Peyer's patch (tissue), 4 donors: ENCODE data around the gene KRTAP10-8. TPM values are rescaled to one million over a fixed set of nuclear protein-coding genes. Genes with fewer than 3 reads are reported as not detected.
"Not testable (repeated sequence)": the region's sequence is repeated elsewhere in the genome, so short reads cannot be mapped to it uniquely, and the experiment has no call there.

Experiments
- DNase-seq, 3 donors: peaks; one replicate each; pipeline ENCODE4 v3.0.0-alpha.2; 2017 to 2019
- H3K27ac ChIP-seq, 4 donors: fragments of 200-600 bp; sonication (generic); one replicate each; pipeline ENCODE4 v1.5.1; 2016 to 2019
- H3K27me3 ChIP-seq, 2 donors: fragments of 200-600 bp; sonication (generic); one replicate each; pipeline ENCODE4 v1.5.1; 2019
- H3K36me3 ChIP-seq, 3 donors: fragments of 200-600 bp; sonication (generic); one replicate each; pipeline ENCODE4 v1.5.1; 2016 to 2019
- H3K4me1 ChIP-seq, 4 donors: fragments of 200-600 bp; sonication (generic); one replicate each; pipeline ENCODE4 v1.5.1; 2016 to 2019
- H3K4me3 ChIP-seq, 4 donors: fragments of 200-600 bp; sonication (generic); 1 replicate in 3 of 4; 2 replicates in 1 of 4; pipeline ENCODE4 v1.5.1; 2016 to 2019; ENCODE audit warnings: mild to moderate bottlenecking in 1 of 4
- H3K9me3 ChIP-seq, 4 donors: fragments of 200-600 bp; sonication (generic); one replicate each; pipeline ENCODE4 v1.5.1; 2016 to 2019; ENCODE audit warnings: mild to moderate bottlenecking in 1 of 4
- POLR2A ChIP-seq, 2 donors: fragments of 450-650 bp; IDR thresholded peaks; one replicate each; pipeline ENCODE4 v1.5.1; 2017; ENCODE audit warnings: antibody characterized with exemption in 2 of 2, mild to moderate bottlenecking in 2 of 2, moderate library complexity in 2 of 2
- total RNA-seq, 4 donors: library from RNA; depleted of rRNA; stranded (reverse); fragments of >200 nt; gene quantifications; one replicate each; pipeline ENCODE4 v1.1.0, GENCODE V29; 2016
- TF ChIP-seq, protein P1 (sequence below), 6 experiments: fragments of 450-650 bp in 4 of 6; fragments of 200-600 bp in 2 of 6; sonication (generic) in 1 of 6; IDR thresholded peaks; one replicate each; pipeline ENCODE4 v1.5.1; 2017 to 2019; ENCODE audit warnings: antibody characterized with exemption in 6 of 6, mild to moderate bottlenecking in 3 of 6, moderate library complexity in 1 of 6

Gene KRTAP10-8
- total RNA-seq, 4 donors from 2014 or later = not detected

DNA sequence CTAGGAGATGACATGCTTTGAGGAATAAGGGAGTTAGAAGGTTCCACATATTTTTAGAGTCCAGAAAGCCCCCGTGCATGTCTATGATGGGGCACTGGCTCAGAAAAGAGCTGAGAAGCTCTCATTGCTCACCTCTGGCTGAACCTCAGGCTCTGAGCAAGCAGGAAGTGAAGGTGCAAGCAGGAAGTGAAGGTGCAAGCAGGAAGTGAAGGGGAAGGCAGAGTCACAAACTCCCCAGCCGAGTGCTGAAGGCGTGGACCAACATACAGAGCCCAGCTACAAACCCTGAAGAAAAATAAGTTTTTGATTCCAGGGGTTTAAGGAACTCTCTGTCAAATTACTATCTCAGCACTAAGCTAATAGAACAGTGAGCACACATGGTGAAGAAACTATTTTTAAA lies 7.0 kb downstream of the KRTAP10-8 start:
- peak in 2 of 3 donors; percentile 52 to 71 for DNase-seq

DNA sequence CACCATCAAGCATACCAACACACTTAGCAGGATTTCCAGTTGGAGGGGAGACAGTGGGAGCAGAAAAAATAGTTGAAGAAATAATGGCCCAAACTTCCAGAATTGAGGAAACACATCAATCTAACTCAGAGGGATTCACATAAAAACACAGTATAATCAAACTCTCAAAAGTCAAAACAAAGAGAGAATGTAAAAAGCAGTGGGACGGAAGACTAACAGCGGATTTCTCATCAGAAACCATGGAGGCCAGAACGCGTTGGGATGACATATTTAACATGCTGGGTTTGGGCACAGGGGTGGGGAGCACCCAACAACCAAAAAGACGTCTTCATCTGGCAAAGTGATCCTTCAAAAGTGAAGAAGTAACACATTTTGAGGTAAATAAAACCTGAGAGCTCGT lies 8.0 kb downstream of the KRTAP10-8 start:
- Histone ChIP-seq H3K4me3 (no peak overlapping the region), H3K27me3 (no peaks in the 10 kb centered on the region), H3K4me1 (no peaks in the 10 kb centered on the region), H3K9me3 (peaks cover 0 to 8% (median 2%) of the 10 kb centered on the region in 4 donors), H3K36me3 (no peaks in the 10 kb centered on the region), H3K27ac (no peak overlapping the region)
- TF ChIP-seq, protein P1, sequence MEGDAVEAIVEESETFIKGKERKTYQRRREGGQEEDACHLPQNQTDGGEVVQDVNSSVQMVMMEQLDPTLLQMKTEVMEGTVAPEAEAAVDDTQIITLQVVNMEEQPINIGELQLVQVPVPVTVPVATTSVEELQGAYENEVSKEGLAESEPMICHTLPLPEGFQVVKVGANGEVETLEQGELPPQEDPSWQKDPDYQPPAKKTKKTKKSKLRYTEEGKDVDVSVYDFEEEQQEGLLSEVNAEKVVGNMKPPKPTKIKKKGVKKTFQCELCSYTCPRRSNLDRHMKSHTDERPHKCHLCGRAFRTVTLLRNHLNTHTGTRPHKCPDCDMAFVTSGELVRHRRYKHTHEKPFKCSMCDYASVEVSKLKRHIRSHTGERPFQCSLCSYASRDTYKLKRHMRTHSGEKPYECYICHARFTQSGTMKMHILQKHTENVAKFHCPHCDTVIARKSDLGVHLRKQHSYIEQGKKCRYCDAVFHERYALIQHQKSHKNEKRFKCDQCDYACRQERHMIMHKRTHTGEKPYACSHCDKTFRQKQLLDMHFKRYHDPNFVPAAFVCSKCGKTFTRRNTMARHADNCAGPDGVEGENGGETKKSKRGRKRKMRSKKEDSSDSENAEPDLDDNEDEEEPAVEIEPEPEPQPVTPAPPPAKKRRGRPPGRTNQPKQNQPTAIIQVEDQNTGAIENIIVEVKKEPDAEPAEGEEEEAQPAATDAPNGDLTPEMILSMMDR (IDR thresholded peaks at IDR 0.05) = no peak
- no peak for TF ChIP-seq POLR2A (IDR thresholded peaks at IDR 0.05)
- DNase-seq = no peak

More for the DNA sequence above, 7.0 kb downstream of the KRTAP10-8 start:
- H3K27ac ChIP-seq = peak overlapping the region; percentile 5 to 65 (median 44)
- no peaks in the 10 kb centered on the region for H3K27me3 ChIP-seq
- no peak for TF ChIP-seq POLR2A (IDR thresholded peaks at IDR 0.05)
- TF ChIP-seq, protein P1 (IDR thresholded peaks at IDR 0.05) = no peak
- H3K4me3 ChIP-seq = no peak overlapping the region
- peaks cover 0 to 8% (median 2%) of the 10 kb centered on the region in 4 donors for H3K9me3 ChIP-seq
- no peaks in the 10 kb centered on the region for H3K36me3 ChIP-seq
- H3K4me1 ChIP-seq = no peaks in the 10 kb centered on the region

DNA sequence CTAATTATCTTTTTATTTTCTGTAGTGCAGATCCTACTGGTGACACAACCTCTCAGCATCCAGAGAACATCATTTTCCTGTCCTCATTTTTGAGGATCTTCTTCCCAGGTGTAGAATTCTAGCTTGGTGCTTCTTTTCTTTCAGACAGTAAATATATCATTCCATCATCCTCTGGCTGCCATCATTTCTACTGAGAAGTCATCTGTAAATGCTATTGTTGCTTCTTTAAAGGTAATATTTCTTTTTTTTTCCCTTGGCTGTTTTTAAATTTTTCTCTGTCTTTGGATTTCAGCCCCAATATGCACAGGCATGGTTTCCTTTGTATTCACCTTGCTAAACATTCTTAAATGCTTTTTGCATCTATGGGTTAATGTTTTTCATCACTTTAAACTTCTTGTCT lies 11.7 kb downstream of the KRTAP10-8 start:
- no peak for TF ChIP-seq POLR2A (IDR thresholded peaks at IDR 0.05)
- TF ChIP-seq, protein P1 (IDR thresholded peaks at IDR 0.05) = no peak
- Histone ChIP-seq H3K4me1 (no peaks in the 10 kb centered on the region), H3K27me3 (no peaks in the 10 kb centered on the region), H3K9me3 (peaks cover 0 to 8% (median 2%) of the 10 kb centered on the region in 4 donors), H3K4me3 (no peak overlapping the region), H3K27ac (no peak overlapping the region), H3K36me3 (no peaks in the 10 kb centered on the region)
- no peak for DNase-seq

DNA sequence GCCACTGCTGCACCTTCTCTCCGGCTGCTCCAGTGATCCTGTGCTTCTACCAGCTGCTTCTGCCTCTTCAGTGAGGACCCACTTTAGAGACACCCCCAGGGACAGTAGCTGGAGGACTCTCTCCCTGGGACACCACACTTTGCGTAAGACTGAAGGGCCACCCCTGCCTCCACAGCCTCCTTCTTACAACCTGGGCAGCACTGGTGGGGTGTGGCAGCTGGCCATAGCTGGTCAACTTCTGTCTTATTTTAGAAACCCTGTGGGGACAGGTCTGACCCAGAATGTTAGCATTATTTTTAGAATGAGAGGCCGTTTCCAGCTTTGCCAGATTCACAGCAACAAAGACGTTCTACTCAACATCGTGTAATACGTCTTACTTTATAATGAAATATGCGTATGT lies 13.9 kb downstream of the KRTAP10-8 start:
- no peak for TF ChIP-seq POLR2A (IDR thresholded peaks at IDR 0.05)
- DNase-seq = no peak
- H3K9me3 ChIP-seq = peaks cover 0 to 13% (median 4%) of the 10 kb centered on the region in 4 donors

DNA sequence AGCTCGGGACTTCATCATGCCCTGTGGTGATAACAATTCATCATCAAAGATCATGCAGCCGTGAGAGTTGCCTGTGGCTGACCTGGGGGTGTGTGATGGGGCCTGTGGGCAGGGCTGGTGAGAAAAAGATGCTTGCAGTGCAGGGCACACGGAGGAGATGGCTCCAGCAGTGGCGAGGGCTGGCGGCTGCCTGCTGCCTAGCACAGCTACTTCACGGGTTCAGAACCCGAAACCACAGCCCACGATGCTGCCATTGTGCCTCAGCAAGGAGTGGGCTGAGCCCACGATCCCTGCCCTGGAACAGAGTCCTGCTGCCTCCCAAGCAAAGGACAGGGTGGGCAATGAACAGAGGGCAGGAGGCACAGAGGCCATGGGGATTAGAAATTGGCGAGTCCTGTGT lies 14.4 kb downstream of the KRTAP10-8 start:
- Histone ChIP-seq H3K9me3 (peaks cover 0 to 13% (median 3%) of the 10 kb centered on the region in 4 donors), H3K27ac (no peak overlapping the region), H3K36me3 (no peaks in the 10 kb centered on the region), H3K4me3 (no peak overlapping the region), H3K4me1 (no peaks in the 10 kb centered on the region), H3K27me3 (no peaks in the 10 kb centered on the region)
- TF ChIP-seq, protein P1 (IDR thresholded peaks at IDR 0.05) = no peak
- no peak for TF ChIP-seq POLR2A (IDR thresholded peaks at IDR 0.05)
- peak in 1 of 3 donors; percentile 39 for DNase-seq

More for the DNA sequence above, 13.9 kb downstream of the KRTAP10-8 start:
- H3K27ac ChIP-seq = no peak overlapping the region
- no peak overlapping the region for H3K4me3 ChIP-seq
- H3K36me3 ChIP-seq = no peaks in the 10 kb centered on the region
- no peaks in the 10 kb centered on the region for H3K4me1 ChIP-seq
- H3K27me3 ChIP-seq = no peaks in the 10 kb centered on the region

DNA sequence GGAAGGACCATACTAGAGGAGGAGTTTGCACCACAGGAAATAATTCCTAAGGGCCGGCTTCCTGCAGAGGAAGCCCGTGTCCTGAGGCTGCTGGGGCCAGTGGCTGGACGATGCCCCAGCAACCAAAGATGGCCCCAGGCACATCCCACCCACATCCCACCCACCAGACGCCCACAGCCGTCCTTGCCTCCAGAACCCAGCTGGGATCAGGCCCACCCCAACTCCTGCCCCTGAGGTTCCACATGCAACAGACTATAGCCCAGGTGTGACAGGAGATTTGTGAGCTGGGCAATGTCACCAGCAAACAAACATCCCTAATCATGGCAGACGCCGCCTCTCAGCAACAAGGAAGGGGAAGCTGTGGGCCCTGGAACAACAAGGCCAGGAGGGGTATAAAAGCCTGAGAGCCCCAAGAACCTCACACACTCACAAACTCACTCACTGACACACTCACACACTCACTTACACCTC lies 14.8 kb downstream of the KRTAP10-8 start, which contains the start of gene KRTAP10-9:
Gene KRTAP10-9, plus strand, starts transcription at position 421 of the 471 bp plus-strand sequence. CDS start 79 bp downstream, outside the sequence.
- Histone ChIP-seq H3K4me3 (no peak within 1 kb of the TSS), H3K27me3 (no peaks in the 10 kb centered on the region), H3K36me3 (no peaks in the 10 kb centered on the region), H3K4me1 (no peaks in the 10 kb centered on the region), H3K9me3 (peaks cover 0 to 14% (median 3%) of the 10 kb centered on the region in 4 donors), H3K27ac (no peak within 1 kb of the TSS)
- no peak for DNase-seq
- no peak for TF ChIP-seq POLR2A (IDR thresholded peaks at IDR 0.05)
- TF ChIP-seq, protein P1 (IDR thresholded peaks at IDR 0.05) = no peak

DNA sequence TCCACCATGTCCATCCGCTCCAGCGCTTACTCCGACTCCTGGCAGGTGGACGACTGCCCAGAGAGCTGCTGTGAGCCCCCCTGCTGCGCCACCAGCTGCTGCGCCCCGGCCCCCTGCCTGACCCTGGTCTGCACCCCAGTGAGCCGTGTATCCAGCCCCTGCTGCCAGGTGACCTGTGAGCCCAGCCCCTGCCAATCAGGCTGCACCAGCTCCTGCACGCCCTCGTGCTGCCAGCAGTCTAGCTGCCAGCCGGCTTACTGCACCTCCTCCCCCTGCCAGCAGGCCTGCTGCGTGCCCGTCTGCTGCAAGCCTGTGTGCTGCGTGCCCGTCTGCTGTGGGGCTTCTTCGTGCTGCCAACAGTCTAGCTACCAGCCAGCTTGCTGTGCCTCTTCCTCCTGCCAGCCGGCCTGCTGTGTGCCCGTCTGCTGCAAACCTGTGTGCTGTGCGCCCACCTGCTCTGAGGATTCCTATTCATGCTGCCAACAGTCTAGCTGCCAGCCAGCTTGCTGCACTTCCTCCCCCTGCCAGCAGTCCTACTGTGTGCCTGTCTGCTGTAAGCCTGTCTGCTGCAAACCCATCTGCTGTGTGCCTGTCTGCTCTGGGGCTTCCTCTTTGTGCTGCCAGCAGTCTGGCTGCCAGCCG lies 15.4 kb downstream of the KRTAP10-8 start:
- H3K27ac ChIP-seq, H3K27me3 ChIP-seq, H3K4me3 ChIP-seq, DNase-seq, H3K36me3 ChIP-seq, H3K4me1 ChIP-seq: not testable (repeated sequence)
- H3K9me3 ChIP-seq = peaks cover 0 to 20% (median 3%) of the 10 kb centered on the region in 4 donors

DNA sequence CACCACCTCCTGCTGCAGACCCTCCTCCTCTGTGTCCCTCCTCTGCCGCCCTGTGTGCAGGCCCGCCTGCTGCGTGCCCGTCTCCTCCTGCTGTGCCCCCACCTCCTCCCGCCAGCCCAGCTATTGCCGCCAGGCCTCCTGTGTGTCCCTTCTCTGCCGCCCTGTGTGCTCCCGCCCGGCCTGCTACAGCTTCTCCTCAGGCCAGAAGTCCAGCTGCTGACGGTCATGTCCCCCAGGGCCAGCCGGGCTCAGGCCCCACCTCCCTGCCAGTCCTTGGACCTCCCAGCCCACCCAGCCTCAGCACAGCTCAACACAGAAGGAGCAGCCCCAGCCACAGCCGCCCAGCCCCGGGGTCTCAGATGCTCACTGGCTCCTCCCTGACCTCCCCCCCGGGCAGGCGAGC lies 16.0 kb downstream of the KRTAP10-8 start:
- not testable (repeated sequence) for H3K27me3 ChIP-seq, H3K27ac ChIP-seq, H3K4me1 ChIP-seq, H3K4me3 ChIP-seq, H3K36me3 ChIP-seq, DNase-seq
- peaks cover 0 to 19% (median 3%) of the 10 kb centered on the region in 4 donors for H3K9me3 ChIP-seq
